HG03095 (cell line): ENCODE measurements around the gene RPUSD1.
"Not testable (repeated sequence)": the region's sequence is repeated elsewhere in the genome, so short reads cannot be mapped to it uniquely, and the experiment has no call there.

Experiments used
- ATAC-seq: cut with Tn5 transposase; IDR thresholded peaks from one replicate; pipeline ENCODE4 v1.9.1; 2021; ENCODE audit warnings: moderate library complexity; ENCODE audit not compliant: unreplicated experiment

Gene RPUSD1, protein sequence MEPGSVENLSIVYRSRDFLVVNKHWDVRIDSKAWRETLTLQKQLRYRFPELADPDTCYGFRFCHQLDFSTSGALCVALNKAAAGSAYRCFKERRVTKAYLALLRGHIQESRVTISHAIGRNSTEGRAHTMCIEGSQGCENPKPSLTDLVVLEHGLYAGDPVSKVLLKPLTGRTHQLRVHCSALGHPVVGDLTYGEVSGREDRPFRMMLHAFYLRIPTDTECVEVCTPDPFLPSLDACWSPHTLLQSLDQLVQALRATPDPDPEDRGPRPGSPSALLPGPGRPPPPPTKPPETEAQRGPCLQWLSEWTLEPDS

DNA sequence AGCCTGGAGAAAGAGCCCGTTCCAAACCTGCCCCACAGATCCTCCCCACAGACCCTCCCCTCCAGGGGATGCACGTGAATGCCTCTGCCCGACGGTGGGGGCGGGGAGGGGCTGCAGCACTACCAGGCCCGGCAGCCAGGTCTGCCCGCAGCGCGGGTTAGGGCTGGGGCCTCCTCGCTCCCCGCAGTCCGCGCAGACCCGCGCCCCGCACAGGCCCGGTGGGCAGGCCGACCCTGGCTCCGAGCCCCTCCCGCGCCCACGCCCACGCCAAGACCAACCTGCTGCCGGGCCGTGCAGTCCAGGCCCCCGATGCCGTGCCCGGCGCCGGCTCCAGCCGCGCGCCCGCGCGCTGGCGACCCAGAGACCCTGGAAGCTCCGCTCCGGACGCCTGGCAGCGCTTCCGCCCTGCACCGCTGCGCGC, at the start of gene RPUSD1:
RPUSD1 (minus strand) TSS at position 404 of the 421 bp plus-strand sequence. CDS start 644 bp downstream, outside the sequence.
- ATAC-seq = peak; percentile 12

DNA sequence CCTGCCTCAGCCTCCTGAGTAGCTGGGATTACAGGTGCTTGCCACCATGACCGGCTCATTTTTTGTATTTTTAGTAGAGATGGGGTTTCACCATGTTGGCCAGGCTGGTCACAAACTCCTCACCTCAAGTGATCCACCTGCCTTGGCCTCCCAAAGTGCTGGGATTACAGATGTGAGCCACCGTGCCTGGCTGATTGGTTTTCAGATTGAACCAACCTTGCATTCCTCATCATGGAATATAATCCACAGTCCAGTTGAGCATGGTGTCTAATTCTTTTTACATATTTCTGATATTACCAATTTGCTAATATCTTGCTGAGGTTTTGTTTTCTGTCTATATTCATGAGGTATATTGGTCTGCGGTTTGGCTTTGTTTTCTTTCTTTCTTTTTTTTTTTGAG, 48.6 kb upstream of the RPUSD1 start:
- not testable (repeated sequence) for ATAC-seq

DNA sequence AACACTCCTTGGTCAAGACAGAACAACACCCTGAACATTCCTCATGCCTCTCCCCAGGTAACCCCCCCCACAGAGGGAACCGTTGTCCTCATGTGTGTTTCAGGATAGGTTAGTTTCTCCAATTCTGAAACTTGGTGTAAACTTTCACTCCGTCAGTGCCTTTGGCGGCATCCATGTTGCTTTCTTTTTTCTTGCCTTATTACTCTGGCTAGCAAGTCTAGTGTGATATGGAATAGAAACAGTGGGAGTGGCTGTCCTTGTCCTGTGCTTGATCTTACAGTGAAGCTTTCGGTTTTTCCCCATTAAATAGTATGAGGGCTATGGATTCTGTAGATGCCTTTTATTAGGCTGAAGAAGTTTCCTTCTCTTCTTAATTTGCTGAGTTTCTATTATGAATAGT, 48.0 kb upstream of the RPUSD1 start:
- ATAC-seq = no peak

- no peak for ATAC-seq
Measured at GRCh38 chr16:835373-835772, 47.2 kb upstream of the RPUSD1 start.

DNA sequence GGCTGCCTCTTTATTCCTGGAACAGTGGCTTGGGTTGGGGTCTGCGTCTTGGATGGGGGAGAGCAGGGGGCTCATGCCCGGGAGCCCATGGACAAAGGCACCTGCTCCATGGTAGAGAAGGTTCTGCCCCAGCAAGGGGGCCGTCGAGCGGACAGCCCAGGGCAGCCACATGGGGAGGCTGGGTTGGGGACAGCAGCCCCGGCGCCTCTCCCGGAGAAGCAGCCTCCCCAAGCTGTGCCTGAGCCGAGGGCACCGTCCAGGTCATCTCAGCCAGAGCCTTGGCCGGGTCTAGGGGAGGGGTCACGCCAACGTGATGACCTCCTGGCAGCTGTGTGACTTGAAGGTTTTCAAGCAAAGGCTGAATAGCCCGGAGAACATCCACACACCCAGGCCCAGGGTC, 45.2 kb upstream of the RPUSD1 start:
- no peak for ATAC-seq

- ATAC-seq = no peak
Measured at GRCh38 chr16:832652-833336, 44.6 kb upstream of the RPUSD1 start.

- ATAC-seq = no peak
Measured at GRCh38 chr16:831571-832413, 43.6 kb upstream of the RPUSD1 start.

DNA sequence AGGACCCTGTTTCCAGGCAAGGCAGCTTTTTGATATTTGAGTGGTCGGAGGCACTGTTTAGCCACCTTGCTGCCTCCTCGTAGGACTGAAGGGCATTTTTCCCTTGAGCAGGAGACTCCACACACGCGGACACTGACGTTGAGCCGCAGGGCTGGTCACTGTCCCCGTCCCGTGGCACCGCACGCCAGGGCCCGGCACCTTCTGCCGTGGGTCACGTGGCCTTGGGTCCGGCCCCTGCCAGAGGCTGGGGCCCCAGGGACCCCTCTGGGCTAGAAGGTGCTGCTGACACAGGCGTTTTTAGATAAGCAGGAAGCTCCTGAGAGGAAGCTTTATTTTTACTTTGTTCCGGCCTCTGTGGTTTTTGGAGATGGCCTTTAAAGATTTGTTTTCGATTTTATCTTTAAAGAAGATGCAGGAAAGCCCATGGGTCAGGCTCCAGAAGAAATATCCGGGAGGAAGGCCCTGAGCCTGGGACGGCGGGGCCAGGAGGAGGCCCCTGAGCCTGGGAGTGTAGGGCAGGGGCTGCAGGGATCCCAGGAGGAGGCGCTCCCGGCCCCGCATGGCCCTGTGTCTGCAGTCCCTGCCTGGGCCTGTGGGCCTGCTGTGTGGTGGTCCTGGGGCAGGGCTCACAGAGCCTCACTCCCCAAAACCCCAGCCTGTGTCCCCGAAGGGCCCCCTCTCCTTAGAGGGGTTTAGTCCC, 42.8 kb upstream of the RPUSD1 start:
- no peak for ATAC-seq

DNA sequence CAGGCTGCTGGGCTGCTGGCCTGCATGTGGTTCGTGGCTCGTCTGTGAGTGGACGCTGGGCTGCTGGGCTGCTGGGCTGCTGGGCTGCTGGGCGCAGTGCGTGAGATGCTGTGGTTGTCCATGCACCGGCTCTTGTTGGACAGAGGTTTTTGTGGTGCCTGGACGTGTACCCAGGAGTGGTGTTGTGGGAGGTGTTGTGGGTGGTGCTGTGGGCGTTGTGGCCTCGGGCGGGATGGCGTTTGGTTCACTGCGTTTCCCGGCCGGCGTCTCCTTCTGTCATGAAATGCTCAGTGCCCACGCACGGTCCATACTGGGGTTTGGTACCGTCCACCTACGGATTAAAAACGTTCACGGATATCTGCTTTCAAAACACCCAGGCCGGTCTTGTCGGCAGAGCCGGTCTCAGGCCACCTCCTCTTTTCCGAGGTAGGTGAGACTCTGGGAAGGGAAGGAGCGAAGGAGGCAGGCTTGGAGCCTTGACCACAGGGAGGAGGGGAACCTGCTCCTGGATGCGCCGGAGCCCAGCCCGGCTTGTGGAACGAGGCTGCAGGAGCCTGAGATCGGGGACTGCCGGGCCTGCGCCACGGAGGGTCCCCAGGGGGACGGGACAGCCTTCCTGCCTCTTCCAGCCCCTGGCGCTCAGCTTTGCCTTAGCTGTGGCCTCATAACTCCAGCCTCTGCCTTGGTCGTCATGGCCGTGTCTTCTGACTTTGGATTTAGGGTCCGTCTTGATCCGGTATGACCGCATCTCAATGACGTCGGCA, 42.1 kb upstream of the RPUSD1 start:
- no peak for ATAC-seq

DNA sequence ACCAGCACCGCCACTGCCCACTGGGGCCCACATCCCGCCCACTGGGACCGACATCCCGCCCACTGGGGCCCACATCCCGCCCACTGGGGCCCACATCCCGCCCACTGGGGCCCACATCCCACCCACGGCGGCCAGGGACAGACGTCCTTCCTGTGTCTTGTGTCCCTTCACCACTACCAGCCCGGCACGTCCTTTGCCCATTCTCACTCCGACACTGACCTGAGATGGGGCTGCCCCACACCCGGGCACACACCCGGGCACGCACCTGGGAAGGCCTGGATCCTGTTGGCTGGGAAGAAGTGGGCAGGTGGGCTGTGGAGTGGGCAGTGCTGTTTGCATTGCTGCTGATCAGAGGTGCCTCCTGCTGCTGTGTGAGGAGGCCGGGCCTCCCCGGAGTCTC, 40.7 kb upstream of the RPUSD1 start:
- no peak for ATAC-seq

DNA sequence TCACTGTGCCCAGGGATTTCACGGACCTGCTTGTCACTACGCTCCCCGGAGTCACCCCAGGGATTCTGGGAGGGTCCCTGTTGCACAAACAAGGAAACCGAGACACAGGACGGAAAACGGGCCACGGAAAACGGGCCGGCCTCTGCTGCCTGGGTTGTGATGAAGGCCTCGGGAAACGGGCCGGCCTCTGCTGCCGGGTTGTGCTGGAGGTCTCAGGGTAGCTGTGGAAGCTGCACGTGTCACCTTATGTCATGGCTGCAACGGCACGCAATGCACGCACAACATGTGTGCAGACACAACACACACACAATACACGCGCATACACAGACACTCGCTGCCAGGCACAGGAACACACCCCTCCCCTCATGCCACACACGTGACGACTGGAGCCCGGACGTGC, 39.3 kb upstream of the RPUSD1 start:
- ATAC-seq = no peak

DNA sequence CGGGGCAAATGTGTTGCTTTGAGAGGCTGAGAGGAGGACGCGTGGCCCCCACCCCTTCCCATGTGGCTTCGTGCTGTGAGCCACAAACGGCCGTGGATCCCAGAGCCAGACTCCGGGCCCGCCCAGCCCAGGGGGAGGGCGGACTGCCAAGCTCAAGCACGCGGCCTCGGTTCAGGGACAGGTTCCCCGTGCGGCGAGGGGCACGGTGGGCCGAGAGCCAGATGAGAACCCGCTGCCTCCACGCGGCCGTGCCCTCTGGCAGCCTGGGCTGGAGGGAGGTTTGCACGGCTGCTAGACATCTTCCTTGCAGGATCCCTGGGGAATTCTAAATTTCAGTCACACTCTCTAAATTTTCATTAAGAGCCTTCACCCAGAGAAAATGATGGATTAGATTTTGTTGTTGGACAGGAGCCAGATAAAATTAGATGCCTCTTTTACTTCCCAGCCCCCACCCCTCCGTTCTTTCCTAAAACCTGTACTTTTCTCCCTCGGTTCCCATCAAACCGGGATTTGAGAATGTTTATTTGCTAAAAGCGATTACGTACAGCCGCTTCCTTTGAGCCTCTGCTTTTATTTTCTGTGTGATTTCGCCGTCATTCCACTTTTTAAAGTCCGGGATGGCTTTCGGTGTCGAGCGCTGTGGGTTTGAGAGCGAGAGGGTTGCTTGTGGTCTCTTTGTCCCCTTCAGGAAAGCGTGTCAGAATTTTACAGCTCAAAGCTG, 37.3 kb upstream of the RPUSD1 start:
- ATAC-seq = no peak

DNA sequence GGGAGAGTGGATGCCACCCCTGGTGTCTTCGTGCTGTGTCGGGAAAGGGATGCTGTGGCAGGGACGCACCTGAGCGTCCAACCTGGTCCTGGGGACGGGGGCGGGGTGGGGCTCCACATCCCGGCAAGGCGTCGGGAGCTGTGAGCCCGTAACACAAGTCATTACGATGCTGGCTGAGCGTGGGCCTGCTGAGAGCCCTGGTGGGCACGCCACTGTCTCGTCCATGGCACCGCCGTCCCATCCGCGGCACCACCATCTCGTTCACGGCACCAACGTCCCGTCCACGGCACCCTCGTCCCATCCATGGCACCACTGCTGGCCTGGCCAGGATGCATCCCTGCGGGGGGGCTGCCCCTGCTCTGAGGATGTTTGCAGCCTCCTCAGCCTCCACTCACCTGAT, 36.4 kb upstream of the RPUSD1 start:
- no peak for ATAC-seq

DNA sequence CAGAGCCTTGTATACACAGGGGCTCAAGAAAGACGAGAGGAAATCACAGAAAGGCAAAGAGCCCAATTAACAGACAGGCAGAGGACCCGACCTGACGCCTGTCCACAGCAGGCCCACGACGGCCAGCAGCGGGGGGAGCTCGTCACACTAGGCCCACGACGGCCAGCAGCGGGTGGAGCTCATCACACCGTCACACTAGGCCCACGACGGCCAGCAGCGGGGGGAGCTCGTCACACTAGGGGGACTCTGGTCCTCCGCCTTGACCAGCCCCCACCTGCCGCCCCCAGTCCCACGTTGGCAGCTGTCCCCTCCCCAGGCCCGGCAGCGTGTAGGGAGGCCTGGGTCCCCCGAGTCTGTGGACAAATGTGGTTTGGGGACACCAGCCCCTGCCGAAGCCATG, 36.0 kb upstream of the RPUSD1 start:
- no peak for ATAC-seq

- no peak for ATAC-seq
Measured at GRCh38 chr16:822909-823297, 34.7 kb upstream of the RPUSD1 start.

DNA sequence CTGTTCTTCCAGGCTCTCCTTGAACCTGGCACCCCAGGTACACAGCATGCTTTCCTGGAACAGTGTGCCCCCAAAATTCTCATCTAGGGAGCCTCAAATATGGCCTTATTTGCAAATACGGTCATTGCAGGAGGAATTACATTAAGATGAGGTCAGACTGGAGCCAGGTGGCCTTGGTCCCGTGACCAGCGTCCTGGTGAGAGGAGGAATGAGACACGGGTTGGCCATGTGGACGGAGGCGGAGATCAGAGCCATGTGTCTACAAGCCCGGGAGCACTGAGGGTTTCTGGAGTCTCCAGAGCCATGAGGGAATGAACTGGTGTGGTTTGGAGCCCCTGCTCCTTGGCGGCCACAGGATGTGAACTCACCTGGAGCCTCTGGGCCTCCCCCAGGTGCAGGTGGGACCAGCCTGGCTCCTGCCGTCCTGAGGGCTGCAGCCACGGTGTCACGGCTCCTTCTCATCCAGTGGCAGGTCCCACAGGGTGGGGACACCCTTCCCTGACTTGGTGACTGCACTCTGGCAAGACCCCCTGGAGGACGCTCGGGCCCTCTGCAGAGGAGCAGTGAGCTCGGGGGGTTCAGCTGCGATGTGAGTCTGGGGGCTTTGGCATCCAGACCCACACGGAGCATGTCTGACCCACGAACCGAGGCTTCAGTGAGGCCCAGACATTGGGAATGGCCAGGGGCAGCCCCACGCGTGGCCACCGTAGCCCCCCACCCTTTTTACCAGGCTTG, 34.2 kb upstream of the RPUSD1 start:
- no peak for ATAC-seq

DNA sequence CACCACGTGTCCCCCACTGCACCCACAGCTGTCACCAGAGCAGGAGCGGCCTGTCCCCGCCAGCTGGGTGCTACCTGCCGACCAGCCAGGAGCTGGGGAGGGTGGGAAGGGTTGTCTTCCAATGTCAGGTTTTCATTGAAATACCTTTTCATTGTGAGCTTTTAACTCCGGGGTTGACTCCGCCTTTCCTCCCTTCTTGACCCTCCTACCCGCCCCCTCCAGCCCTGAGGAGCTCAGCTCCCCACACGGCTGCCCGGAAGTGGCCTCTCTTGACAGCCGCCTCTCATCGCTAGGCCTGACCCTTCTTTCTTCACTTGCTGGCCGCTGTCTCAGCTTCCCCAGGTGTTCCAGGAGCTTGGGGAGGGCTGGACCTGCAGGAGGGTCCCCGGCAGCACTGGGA, 33.6 kb upstream of the RPUSD1 start:
- ATAC-seq = no peak

DNA sequence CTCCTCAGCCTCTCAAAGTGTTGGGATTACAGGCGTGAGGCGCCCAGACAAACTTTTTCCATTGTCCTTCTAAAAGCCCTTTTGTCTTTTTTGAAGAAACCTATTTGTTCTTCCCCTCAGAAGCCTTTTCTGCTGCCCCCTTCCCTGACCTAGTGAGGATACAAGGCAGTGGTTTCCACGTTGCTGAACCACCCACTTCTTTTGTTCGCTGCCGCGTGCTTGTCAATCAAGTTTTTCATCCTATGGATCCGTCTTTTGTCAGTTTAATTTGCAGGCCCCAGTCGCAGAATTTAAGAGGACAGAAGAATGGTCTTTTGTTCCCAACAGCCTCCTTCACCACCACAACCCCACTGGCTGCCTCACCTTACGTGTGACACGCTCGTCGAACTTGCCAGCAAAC, 32.6 kb upstream of the RPUSD1 start:
- ATAC-seq = no peak

DNA sequence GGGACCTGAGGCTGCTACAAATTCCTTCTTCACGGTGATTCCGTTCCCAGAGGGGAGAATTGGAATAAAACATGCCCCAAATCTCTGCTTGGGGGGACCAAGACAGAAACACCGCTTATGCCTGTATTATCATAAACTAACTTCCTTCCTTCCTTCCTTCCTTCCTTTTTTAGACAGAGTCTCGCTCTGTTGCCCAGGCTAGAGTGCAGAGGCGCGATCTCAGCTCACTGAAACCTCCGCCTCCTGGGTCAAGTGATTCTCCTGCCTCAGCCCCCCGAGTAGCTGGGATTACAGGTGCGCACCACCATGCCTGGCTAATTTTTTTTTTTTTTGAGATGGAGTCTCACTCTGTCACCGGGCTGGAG, 31.8 kb upstream of the RPUSD1 start:
- not testable (repeated sequence) for ATAC-seq
